ENCODE results near the gene DUSP19. TPM values are rescaled to one million over a fixed set of nuclear protein-coding genes. Genes with fewer than 3 reads are reported as not detected.

The DUSP19 gene
- polyA plus RNA-seq, 1 of the 3 experiments (the other 2 are of a cell fraction) = 0.85 TPM

Small RNA genes within 50 kb of the gene (small RNA-seq; reads per million reads assigned to genes)
- 0 reads per million in 7 experiments for gene RF00599

Other genes with a start within 250 kb of the DUSP19 start
- 2.8 and 3.5 TPM in 2 replicates for gene FRZB, start 212.1 kb upstream of the DUSP19 start, polyA plus RNA-seq (2012; rRNA removed)
- 64.0 and 75.3 TPM in 2 replicates for gene NCKAP1, start 40.3 kb upstream of the DUSP19 start, polyA plus RNA-seq (2012; rRNA removed)
- gene NUP35, start 45.7 kb downstream of the DUSP19 start, polyA plus RNA-seq (2012; rRNA removed) = 9.1 and 11.8 TPM in 2 replicates